ENCODE results near the gene CELF5.

CELF5 gene

DNA sequence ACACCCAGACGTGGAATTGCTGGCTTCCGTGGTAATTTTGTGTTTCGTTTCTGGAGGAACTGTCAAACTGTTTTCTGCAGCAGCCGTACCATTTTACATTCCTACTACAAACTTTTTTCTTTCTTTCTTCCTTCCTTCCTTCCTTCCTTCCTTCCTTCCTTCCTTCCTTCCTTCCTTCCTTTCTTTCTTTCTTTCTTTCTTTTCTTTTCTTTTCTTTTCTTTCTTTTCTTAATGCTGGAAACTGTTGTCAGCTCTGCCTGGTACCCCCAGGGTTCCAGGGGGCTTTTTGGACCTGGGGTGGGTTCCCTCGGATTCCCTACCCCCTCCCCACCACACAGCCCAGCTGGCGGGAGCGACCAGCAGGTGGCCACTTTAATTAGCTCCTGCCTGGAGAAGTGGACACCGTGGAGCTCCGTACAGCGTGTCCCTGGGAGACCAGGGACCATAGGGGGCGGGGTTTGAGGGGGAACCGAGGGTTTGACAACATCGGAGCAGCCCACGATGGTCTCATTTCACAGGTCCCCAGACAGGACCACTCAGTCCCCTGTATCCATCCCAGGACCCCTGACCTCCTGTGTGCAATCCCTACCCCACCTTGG is 24.4 kb downstream of the CELF5 start:
- no peak for DNase-seq

DNA sequence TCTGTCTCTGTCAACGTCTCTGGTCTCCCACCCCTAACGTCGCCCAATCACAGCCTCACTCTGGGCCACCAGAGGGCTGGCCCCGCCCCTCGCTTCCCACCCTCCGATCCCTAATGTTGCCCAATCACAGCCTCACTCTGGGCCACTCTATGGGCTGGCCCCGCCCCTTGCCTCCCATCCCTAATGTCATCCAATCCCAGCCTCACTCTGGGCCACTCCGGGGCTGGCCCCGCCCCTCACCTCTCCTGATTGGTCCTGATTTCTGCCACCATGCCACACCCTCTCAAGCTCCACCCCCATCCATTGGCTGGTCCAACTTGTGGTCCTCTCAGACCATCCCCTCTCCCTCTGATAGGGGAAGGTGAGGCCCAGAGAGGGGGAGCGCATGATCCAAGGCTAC is 24.9 kb downstream of the CELF5 start:
- no peak for DNase-seq

DNA sequence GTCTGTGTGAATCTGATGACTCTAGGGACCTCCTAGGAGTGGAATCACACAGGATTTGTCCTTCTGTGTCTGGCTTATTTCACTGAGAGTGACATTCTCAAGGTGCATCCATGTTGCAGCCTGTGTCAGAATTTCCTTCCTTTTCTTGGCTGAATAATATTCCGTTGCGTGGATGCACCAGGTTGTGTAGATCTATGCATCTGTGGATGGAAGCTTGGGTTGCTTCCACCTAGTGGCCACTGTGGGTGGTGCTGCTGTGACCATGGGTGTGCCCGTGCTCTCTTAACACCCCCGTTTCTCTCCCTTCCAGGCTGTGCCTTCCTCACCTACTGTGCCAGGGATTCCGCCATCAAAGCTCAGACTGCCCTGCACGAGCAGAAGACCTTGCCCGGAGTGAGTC is 26.2 kb downstream of the CELF5 start:
- DNase-seq, result peak; percentile 30

DNA sequence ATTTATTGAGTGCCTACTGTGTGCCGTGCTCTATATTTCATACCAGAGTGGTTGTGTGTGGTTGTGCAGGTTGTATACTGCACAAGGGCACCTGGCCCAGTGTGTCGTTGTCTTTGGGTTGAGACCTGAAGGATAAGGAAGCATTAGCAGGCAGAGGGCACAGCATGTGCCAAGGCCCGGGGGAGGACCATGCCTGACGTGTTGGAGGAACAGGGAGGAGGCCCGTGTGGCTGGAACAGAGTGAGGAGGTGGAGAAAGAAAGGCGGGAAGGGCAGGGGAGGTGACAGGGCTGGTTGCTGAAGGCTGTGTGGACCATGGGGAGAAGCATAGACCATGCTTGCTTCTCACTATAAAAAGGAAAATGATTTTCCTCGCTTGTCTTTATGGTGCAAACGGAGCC is 26.8 kb downstream of the CELF5 start:
- DNase-seq, result no peak

DNA sequence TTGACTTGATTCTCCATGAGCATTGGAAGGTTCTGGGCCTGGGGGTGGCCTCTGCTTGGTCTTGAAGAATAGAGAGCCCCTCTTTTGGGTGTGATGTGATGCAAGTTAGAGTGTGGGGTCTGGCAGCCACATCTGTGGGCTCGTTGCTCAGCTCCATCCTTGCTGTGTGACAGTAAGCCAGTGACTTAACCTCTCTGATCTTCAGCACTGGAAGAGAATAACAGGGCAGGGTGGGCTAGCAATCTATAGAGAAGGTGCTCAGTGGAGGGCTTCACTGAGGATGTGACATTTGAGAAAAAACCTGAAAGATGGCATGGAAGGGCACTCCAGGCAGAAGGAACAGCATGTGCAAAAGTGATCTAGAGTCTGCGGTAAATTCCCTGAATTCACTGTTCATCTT is 28.2 kb downstream of the CELF5 start:
- no peak for DNase-seq

DNA sequence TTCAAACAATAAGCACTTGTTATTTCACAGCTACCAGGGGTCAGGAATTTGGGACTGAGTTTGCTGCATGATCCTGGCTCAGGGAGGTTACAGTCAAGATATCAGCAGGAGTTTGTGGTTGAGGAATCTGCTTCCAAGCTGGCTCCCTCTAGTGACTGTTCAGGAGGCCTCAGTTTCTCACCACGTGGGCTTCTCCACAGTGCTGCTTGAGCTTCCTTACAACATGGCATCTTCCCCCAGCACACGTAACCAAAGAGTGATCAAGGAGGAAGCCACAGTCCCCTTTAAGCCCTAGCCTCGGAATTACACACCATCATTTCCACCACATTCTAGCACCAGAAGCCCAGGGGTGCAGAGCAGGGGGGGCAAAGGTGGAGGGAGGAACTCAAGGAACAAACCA is 28.8 kb downstream of the CELF5 start:
- DNase-seq, result peak; percentile 26

DNA sequence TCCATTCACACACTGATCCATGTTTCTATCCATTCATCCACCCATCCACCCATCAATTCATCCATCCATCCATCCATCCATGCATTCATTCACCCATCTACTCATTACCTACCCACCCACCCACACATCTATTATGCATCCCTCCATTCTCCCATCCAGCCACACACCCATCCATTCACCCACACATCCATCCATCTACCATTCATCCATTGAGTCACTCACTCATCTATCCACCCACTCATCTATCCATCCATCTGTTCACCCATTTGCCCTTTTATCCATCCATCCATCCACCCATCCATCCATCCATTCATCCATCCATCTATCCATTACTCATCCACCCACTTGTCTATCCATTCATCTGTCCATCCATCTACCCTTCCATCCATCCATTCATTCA is 30.1 kb downstream of the CELF5 start:
- DNase-seq, result no peak

DNA sequence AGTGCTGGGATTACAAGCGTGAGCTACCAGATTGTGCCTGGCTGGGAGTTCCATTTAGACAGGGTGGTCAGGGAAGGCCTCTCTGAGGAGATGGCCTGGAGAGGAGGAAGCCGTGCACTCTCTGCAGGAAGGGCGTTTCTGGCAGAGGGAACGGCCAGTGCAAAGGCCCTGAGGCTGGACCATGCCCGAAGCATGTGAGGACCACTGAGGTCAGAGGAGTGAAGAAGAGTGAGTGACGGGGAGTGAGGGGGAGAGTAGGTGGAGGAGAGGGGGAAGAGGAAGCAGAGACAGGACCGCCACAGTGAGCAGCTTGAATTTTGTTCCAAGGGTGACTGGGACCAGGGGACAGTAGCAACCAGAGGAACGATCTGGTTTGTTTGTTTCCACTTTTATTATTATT is 32.6 kb downstream of the CELF5 start:
- no peak for DNase-seq

DNA sequence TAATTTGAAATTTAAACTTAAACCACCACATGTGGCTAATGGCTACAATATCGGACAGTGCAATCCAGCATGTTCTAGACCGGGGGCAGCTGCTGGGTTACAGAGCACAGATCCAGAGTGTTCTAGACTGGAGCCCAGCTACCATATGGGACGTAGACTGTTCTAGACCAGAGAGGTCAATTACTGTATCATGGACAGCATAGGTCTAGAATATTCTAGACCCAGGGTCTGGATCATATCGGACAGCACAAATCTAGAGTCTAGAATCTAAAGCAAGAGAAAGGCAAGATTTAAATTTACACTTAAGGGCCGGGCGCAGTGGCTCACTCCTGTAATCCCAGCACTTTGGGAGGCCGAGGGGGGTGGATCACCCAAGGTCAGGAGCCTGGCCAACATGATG is 37.9 kb downstream of the CELF5 start:
- no peak for DNase-seq

DNA sequence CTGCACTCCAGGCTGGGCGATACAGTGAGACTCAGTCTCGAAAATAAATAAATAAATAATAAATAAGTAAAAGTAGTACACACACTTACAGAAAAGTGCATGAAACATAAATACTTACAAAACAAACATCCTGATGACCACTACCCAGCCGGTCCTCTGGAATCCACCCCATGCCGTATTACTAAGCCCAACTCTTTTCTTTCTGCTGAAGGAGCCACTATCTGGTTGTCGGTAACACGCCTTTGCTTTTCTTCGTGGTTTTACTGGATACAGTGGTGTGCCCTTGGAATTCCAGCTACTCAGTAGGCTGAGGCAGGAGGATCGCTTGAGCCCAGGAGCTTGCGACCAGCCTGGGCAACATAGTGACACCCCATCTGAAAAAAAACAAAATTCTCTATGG is 39.4 kb downstream of the CELF5 start:
- DNase-seq, result no peak

DNA sequence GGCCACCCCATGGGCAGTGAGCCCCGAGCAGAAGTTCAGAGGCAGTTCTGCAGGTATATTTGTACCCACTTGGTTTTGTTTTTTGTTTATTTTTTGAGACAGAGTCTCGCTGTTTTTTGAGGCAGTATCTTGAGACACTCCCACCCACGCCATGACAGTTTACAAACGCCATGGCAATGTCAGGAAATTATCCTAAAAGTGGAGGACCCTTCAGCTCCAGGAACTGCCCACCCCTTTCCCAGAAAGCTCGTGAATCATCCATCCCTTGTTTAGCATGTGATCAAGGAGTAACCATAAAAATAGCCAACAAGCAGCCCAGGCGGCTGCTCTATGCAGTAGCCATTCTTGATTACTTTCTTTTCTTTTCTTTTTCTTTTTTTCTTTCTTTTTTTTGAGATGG is 41.0 kb downstream of the CELF5 start:
- DNase-seq, result peak; percentile 69

DNA sequence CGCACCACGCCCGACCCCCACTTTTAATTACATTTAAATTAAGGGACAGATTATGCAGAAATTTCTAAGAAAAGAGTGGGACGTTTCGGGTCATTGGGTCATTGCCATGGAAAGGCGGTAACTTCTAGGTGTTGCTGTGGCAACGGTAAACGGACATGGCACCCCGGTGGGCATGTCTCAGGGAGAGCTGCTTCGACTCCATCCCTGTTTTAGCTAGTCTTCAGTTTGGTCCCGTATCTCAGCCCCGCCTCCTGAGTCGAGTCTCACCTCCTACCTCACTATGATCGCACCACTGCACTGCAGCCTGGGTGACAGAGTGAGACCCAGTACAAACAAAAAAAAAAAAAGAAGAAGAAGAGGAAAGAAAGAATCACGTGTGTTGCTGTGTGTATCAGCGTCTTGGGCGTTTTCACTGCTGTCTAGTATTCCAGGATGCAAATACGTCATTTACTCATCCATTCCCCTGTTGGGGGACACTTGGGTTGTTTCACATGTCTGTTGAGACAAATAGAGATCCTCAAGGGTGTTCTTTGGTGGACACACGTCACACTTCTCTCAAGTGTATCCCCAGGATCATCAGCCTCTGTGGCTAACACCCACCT is 41.7 kb downstream of the CELF5 start:
- DNase-seq, result no peak

DNA sequence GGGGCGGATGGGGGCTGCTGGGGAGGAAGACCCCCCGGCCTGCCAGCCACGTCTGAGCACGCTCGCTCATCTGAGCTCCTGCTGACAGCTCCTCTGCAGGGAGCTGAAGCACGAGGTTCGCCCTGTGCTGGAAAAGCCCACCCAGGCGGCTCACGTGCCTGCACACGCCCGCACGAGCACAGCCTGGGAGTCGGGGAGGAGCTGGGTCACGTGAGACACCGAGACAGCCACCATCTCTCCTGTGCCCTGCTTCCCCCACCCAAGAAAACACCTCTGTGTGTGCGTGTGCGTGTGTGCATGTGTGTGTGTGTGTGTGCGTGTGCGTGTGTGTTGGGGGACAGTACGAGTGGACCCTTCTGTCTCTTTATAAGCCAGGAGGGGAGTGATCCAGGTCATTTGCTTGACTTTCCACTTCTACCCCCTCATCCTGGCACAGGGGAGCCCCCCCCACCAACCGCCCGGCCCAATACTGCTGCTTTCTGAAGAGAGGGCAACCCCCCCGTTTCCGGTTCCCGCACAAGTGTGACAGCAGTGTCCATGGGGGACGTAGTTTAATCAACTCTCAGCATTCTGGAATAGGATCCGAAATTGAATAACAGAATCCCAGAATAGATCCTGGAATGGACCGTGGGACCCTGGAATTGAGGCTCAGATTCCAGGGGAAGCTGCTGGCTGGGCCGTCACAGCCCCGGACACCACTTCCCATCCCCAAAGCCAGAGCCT is 42.5 kb downstream of the CELF5 start:
- no peak for DNase-seq

DNA sequence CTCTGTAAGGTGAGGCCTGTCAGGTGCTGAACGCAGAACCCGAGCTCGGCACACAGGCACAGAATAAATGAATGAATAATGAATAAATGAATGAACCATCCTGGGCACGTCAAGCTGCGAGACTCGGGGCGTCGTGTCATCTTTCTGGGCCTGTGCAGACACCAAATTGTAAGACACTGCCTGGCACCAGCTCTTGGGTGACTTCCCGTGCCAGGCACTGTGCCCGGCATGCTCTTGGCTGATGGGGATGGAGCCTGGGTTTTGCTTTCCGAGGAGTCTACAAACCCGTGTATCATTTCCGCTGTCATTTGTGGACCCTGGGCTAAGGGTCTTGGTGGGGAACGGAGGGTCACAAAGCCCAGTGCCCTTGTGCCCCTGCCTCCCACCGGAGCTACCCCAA is 43.9 kb downstream of the CELF5 start:
- DNase-seq, result no peak

DNA sequence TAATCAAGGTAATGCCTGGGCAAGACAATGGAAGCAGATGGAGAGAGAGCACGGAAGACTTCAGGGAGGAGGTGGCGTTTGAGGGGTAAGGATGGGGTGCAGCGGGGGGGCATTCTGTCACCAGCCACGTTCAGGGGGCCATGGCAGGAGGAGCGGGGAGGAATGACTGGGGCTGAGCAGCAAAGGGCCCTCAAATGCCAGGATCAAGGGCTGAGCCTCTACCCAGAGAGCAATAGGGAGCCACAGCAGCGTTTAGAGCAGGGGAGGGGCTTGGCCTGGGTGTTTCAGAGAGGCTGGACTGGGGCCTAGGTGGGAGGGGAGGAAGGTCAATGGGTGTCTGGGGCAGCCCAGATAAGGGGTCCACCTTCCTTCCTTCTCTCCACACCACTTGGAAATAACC is 44.3 kb downstream of the CELF5 start:
- DNase-seq, result no peak

DNA sequence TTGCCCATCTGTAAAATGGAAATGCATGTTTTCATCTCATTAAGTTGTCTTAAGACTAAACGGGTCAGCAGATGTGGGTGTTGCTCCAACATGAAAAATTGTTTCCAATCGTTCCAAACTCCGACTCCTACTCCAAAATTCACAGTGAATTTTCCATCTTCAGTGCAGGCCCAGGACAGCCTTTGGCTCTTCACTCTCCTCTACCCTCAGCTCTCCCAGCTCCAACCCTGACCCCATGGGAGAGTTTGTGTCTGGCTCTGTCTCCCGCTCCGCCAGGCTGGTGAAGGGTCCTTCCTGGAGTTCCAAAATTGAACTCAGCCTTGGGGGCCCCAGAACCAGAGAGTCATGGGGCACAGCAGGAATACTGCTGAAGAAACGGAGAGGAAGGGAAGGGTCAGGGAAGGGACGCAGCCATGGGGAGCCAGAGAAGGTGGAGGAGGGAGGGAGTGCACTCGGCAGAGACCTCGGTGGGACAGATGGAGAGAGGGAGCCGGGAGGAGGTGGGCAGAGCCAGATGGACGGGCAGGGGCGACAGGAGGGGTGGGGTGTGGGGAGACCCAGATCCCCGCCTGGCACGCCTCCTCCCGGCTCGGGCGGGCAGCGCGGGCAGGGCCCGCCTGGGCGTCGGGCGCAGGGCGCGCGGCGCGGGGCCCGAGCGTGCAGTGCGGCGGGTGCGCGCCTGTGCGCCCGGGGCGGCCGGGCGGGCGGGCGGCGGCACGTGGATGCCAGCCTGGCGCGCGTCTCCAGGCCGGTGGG is 45.6 kb downstream of the CELF5 start:
- DNase-seq, result no peak

DNA sequence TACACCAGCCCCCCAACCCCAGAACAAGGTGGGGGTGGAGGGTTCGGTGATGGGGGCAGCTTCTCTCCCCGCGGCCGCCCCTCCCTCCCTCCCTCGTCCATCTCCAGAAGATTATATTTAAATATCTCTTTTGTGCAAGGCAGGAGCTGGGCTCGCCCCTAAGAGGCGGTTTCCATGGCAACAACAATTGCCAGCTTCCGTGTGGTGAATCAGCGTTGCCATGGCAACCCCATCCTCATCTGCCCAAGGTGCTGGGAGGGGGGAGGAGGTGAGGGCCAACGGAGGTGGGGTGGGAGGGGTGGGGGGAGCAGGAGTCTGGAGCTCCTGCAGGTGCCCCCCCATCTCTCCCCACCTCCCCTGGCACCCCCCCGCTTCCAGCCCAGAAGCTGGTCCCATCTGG is 46.4 kb downstream of the CELF5 start:
- DNase-seq, result peak; percentile 54

DNA sequence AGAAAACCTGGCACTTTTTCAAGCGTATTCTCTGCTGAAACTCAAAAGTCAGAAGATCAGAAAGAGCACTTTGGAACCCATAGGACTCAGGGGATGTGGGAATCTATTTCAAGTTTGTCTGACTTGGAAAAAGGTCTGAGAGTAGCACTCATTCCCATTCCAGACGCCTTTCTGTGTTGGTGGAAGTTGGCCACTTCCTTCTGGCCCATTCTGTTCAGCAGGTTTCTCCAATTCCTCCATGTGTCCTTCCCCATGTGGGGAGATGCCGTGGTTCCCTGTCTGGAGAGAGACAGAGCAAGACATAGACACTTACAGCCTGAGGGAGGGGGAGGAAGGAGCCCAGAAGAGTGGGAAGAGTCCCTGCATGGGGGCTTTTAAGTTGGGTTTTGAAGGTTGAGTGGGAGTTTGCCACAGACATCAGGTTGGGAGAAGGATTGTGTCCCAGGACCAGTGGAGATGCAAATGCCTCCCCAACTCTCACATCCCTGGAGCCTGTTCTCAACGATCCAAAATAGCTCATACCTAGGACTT is 48.0 kb downstream of the CELF5 start:
- no peak for DNase-seq

DNA sequence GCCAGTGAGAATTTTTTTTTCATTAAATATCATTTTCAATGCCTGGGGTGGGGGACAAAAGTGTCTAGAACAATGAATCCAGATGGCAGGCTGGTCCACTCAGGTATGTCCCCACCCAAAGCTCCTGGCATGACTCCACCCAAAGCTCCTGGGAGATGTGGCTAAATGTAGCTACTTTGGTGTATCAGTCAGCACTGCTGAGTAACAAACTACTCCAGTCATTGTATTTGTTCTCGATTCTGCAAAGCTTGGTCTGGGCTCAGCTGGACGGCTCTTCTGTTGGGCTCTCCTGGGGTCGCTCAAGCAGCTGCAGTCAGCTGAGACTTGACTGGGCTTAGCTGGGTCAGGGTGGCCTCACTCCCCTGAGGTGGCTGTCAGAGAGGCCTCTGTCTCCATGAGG is 48.5 kb downstream of the CELF5 start:
- DNase-seq, result no peak

DNA sequence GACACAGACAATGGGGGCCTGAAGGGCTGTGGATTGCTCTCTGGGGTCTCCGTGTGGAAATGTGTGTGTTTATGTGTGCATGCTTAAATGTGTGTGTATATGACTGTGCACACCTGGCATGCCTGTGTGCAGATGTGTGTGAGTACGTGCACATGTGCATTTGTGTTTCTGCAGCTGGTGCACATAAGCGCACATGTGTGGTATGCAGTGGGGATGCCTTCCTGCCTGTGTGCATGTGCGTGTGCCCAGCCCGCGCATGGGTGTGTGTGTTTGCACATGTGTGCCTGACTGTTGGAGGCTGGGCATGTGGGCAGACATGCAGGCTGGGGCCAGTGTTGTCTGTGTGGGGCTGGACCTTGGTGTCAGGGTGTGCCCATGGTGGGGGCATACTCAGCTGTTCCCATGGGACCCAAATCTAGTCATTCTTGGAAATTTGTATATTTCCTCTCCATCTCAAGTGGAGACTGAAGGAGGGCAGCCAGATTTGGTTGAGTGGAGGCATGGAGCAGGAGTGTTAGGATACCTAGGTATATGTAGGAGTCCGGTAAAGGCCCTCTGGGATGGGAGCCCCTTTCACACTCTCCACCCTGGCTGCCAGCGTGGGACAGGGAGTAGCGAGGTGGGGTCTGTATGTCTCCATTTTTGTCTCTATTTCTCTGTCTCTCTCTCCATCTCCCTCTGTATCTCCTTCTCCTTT is 49.9 kb downstream of the CELF5 start:
- no peak for DNase-seq

DNA sequence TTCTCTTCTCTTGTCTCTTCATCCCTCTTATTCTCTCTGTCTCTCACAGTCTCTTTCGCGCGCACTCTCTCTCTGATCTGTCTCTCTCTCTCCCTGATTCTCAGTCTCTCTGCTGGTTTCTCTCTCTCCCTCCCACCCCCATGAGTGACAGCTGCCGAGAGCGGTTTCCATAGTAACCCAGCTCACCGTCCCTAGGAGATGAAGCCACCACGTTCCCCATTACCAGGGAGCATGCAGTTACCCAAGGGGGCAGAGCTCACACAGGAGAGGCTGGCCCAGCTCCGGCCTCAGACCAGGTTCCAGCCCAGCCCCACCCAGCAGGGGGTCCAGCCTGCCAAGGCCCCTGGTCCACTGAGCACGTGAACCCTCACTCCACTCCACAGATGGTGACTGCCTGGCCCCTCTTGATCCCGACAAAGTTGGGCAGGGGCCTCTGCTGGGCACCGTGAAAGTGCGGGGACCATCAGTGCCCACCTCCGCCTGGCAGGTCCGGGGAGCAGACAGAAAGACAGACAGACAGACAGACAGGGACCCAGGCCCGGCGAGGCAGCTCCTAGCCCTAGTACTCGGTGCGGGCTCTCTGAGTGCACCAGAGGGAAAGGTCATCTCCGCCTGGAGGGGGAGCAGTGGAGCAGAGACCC is 50.6 kb downstream of the CELF5 start:
- DNase-seq, result peak; percentile 10

DNA sequence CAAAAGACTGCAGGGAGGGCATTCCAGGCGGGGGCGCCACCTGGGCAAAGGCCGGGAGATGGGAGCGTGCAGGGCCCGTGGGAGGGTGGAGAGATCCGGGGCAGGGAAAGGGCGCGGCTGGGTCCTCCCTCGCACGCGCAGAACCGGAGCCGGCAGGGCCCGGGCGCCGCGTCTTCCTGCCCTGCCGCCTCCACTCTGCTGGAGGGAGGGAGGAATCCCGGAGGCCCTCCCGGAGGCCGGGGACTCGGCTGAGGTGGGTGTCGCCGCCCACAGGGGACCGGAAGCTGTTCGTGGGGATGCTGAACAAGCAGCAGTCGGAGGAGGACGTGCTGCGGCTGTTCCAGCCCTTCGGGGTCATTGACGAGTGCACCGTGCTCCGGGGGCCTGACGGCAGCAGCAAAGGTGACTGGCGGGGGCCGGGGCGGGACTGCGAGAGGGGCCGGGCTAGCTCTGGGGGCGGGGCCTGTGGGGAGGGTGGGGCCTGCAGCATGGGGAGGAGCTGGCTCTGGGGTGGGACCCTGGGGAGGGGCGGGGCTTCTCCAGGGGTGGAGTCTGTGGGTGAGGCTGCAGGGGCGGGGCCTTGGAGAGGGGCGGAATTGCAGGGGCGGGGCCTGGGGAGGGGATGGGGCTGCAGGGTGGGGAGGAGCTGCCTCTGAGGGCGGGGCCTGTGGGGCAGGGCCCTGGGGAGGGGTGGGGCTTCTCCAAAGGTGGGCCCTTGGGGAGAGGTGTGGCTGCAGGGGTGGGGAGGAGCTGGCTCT is 51.3 kb downstream of the CELF5 start:
- peak; percentile 85 for DNase-seq
